Stimulated activated CD8-positive, alpha-beta memory T cell treated with anti-CD3 and anti-CD28 coated beads, Interleukin-4, amount 100 ng/mL, for 48 hours (primary cell): ENCODE measurements around the gene TSPAN33.
"Not testable (repeated sequence)": the region's sequence is repeated elsewhere in the genome, so short reads cannot be mapped to it uniquely, and the experiment has no call there.

ENCODE experiments used
- DNase-seq: peaks from one replicate; pipeline ENCODE4 v3.0.0-alpha.2; 2020

TSPAN33 gene

GRCh38 chr7:129210256-129210988 is 65.9 kb downstream of the TSPAN33 start:
- DNase-seq = peak; percentile 92

- DNase-seq = no peak
These were observed 66.4 kb downstream of the TSPAN33 start for GRCh38 chr7:129210989-129211312.

GRCh38 chr7:129212126-129212525 is 67.6 kb downstream of the TSPAN33 start:
- no peak for DNase-seq

GRCh38 chr7:129212596-129212995 is 68.1 kb downstream of the TSPAN33 start:
- DNase-seq = no peak

GRCh38 chr7:129213828-129214227 is 69.3 kb downstream of the TSPAN33 start:
- DNase-seq = no peak

- DNase-seq = not testable (repeated sequence)
These were observed 71.2 kb downstream of the TSPAN33 start for GRCh38 chr7:129215691-129216090.

GRCh38 chr7:129216101-129216715 is 71.7 kb downstream of the TSPAN33 start:
- DNase-seq = not testable (repeated sequence)

- DNase-seq = not testable (repeated sequence)
These were observed 72.4 kb downstream of the TSPAN33 start for GRCh38 chr7:129216821-129217416.

- DNase-seq = peak; percentile 88
These were observed 74.1 kb downstream of the TSPAN33 start for GRCh38 chr7:129218514-129219062.

- DNase-seq = not testable (repeated sequence)
These were observed 74.7 kb downstream of the TSPAN33 start for GRCh38 chr7:129219166-129219565.
